22Rv1 (cell line): Measurements from ENCODE around the gene DSG1.

Experiments used
- ZFX ChIP-seq: fragments of 450-650 bp; IDR thresholded peaks from 2 replicates; pipeline ENCODE4 v1.6.1; 2017; ENCODE audit warnings: antibody characterized with exemption, borderline replicate concordance
- TF ChIP-seq, protein P1 (sequence below): fragments of 450-650 bp; IDR thresholded peaks from 2 replicates; pipeline ENCODE4 v1.5.1; 2017; ENCODE audit warnings: mild to moderate bottlenecking

DNA sequence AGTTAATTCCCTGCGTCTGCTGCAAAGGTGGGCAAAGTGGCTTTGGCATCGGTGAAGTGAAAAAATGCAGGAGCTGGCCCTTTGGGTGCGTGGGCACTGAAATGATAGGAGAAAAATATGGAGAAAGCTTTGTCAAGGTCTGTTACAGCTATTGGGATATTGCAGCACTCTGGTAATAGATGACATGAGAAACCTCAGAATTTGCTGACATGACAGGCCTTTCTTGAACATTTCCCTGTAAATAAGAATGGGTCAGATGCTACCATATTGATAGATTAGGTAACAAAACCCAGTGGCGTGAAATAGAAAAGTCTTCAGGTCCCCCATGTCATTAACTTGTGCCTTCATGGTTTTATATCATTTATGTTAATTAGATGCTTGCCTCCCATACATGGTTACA is 46.2 kb downstream of the DSG1 start:
- TF ChIP-seq, protein P1, sequence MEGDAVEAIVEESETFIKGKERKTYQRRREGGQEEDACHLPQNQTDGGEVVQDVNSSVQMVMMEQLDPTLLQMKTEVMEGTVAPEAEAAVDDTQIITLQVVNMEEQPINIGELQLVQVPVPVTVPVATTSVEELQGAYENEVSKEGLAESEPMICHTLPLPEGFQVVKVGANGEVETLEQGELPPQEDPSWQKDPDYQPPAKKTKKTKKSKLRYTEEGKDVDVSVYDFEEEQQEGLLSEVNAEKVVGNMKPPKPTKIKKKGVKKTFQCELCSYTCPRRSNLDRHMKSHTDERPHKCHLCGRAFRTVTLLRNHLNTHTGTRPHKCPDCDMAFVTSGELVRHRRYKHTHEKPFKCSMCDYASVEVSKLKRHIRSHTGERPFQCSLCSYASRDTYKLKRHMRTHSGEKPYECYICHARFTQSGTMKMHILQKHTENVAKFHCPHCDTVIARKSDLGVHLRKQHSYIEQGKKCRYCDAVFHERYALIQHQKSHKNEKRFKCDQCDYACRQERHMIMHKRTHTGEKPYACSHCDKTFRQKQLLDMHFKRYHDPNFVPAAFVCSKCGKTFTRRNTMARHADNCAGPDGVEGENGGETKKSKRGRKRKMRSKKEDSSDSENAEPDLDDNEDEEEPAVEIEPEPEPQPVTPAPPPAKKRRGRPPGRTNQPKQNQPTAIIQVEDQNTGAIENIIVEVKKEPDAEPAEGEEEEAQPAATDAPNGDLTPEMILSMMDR = no peak
- TF ChIP-seq ZFX = no peak
